ENCODE results near the gene CAPN1. TPM values are rescaled to one million over a fixed set of nuclear protein-coding genes. Genes with fewer than 3 reads are reported as not detected.
"Not testable (repeated sequence)": the region's sequence is repeated elsewhere in the genome, so short reads cannot be mapped to it uniquely, and the experiment has no call there.

Gene CAPN1
- polyA plus RNA-seq, 1 donor from 2014 or later = 102 TPM

DNA sequence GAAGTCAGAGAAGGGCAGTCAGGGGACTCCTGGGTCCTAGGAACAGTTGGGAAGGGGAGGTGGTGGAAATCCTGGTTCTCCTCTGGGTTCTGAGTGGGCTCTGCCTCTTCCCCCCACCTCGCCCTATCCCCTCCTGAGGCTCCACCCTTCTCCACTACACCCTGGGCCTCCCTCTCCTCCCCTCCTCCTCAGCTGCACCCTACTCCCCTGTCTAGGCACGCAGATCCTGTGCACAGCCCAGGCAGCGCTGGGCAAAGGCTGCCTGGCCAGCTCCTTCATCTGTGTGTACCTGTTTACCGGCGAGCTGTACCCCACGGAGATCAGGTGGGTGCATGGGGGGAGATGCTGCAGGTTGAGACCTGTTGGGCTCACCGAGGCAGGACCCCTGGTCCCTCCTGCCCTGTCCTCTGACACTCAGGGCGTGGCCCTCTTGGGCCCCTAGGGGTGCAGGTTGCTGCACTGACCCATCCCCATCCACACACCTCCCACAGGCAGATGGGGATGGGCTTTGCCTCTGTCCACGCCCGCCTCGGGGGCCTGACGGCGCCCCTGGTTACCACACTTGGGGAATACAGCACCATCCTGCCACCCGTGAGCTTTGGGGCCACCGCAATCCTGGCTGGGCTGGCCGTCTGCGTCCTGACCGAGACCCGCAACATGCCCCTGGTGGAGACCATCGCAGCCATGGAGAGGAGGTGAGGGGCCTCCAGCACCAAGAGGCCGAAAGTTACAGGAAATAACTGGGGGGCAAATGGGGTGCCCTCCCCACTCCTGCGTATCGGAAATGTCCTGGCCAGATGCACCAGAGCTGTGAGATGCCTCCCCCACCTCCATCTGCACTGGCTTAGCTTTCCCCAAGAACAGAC is 54.7 kb downstream of the CAPN1 start:
- Histone ChIP-seq H3K4me3 (ENCODE audit: low read length) (no peak overlapping the region), H3K36me3 (ENCODE audit: insufficient read depth, low read length) (no peaks in the 10 kb centered on the region), H3K79me2 (replicated peaks; ENCODE audit: insufficient read depth, low read length) (no peaks in the 10 kb centered on the region), H3K9me3 (ENCODE audit: low read length) (no peaks in the 10 kb centered on the region), H3K4me2 (ENCODE audit: low read length) (no peak overlapping the region), H4K20me1 (ENCODE audit: insufficient read depth) (no peaks in the 10 kb centered on the region), H3K9ac (ENCODE audit: low read length) (no peak overlapping the region), H3K9me2 (ENCODE audit: insufficient read depth, low read length) (no peaks in the 10 kb centered on the region), H2AFZ (ENCODE audit: low read depth, low read length) (no peak overlapping the region), H3F3A (ENCODE audit: insufficient read depth, low read length, poor library complexity, severe bottlenecking) (no peaks in the 10 kb centered on the region), H3K27me3 (ENCODE audit: insufficient read depth, low read depth, low read length) (no peaks in the 10 kb centered on the region), H3K27ac (ENCODE audit: low read length) (no peak overlapping the region)
- TF ChIP-seq EP300 (conservative IDR thresholded peaks at IDR 0.05; ENCODE audit: poor library complexity, severe bottlenecking) = no peak
- TF ChIP-seq MXI1 (conservative IDR thresholded peaks at IDR 0.05; ENCODE audit: poor library complexity, severe bottlenecking) = no peak
- TF ChIP-seq SMC3 (conservative IDR thresholded peaks at IDR 0.05; ENCODE audit: poor library complexity) = no peak
- TF ChIP-seq, protein P1, sequence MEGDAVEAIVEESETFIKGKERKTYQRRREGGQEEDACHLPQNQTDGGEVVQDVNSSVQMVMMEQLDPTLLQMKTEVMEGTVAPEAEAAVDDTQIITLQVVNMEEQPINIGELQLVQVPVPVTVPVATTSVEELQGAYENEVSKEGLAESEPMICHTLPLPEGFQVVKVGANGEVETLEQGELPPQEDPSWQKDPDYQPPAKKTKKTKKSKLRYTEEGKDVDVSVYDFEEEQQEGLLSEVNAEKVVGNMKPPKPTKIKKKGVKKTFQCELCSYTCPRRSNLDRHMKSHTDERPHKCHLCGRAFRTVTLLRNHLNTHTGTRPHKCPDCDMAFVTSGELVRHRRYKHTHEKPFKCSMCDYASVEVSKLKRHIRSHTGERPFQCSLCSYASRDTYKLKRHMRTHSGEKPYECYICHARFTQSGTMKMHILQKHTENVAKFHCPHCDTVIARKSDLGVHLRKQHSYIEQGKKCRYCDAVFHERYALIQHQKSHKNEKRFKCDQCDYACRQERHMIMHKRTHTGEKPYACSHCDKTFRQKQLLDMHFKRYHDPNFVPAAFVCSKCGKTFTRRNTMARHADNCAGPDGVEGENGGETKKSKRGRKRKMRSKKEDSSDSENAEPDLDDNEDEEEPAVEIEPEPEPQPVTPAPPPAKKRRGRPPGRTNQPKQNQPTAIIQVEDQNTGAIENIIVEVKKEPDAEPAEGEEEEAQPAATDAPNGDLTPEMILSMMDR (IDR thresholded peaks at IDR 0.05; ENCODE audit: poor library complexity, severe bottlenecking) = no peak

DNA sequence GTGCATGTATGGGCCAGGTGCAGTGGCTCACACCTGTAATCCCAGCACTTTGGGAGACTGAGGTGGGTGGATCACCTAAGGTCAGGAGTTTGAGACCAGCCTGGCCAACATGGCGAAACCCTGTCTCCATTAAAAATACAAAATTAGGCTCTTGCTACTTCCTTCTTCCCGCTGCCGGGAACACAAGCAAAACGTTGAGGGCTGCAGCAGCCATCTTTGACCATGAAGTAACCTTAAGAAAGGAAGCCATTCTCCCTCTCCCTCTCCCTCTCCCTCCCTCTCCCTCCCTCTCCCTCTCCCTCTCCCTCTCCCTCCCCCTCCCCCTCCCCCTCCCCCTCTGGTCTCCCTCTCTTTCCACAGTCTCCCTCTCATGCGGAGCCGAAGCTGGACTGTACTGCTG is 56.6 kb downstream of the CAPN1 start:
- H3K27me3 ChIP-seq (ENCODE audit: insufficient read depth, low read depth, low read length); H4K20me1 ChIP-seq (ENCODE audit: insufficient read depth); H3F3A ChIP-seq (ENCODE audit: insufficient read depth, low read length, poor library complexity, severe bottlenecking); H3K27ac ChIP-seq (ENCODE audit: low read length); H2AFZ ChIP-seq (ENCODE audit: low read depth, low read length); H3K9me3 ChIP-seq (ENCODE audit: low read length); H3K36me3 ChIP-seq (ENCODE audit: insufficient read depth, low read length); H3K9ac ChIP-seq (ENCODE audit: low read length); H3K9me2 ChIP-seq (ENCODE audit: insufficient read depth, low read length); H3K79me2 ChIP-seq (replicated peaks; ENCODE audit: insufficient read depth, low read length); H3K4me3 ChIP-seq (ENCODE audit: low read length); H3K4me2 ChIP-seq (ENCODE audit: low read length): not testable (repeated sequence)

DNA sequence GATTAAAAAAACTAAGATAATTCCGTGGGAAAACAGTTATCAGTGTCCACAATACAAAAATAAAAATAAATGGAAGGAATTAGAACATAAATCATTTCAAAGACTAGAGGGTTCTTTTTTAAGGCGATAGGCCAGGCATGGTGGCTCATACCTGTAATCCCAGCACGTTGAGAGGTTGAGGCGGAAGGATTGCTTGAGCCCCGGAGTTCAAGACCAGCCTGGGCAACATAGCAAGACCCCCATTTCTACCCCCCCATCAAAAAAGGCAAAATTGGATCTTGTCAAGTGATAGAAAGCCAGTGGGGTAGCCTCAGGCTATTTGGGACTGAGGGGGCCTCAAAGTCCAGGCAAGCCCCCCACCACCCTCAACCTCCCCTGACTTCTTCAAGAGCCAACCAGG is 59.4 kb downstream of the CAPN1 start:
- H3K9me3 ChIP-seq (ENCODE audit: low read length) = no peaks in the 10 kb centered on the region
- H3K4me2 ChIP-seq (ENCODE audit: low read length) = no peak overlapping the region
- H3K9me2 ChIP-seq (ENCODE audit: insufficient read depth, low read length) = no peaks in the 10 kb centered on the region
- H3K9ac ChIP-seq (ENCODE audit: low read length) = no peak overlapping the region
- H3K27ac ChIP-seq (ENCODE audit: low read length) = no peak overlapping the region
- no peaks in the 10 kb centered on the region for H3K79me2 ChIP-seq (replicated peaks; ENCODE audit: insufficient read depth, low read length)
- H3K27me3 ChIP-seq (ENCODE audit: insufficient read depth, low read depth, low read length) = no peaks in the 10 kb centered on the region
- no peak overlapping the region for H2AFZ ChIP-seq (ENCODE audit: low read depth, low read length)
- H3K36me3 ChIP-seq (ENCODE audit: insufficient read depth, low read length) = no peaks in the 10 kb centered on the region
- H3K4me3 ChIP-seq (ENCODE audit: low read length) = no peak overlapping the region
- TF ChIP-seq EZH2 (IDR thresholded peaks at IDR 0.05; ENCODE audit: borderline replicate concordance, insufficient read depth, low read length, poor library complexity, severe bottlenecking) (no peak), MXI1 (conservative IDR thresholded peaks at IDR 0.05; ENCODE audit: poor library complexity, severe bottlenecking) (no peak), EP300 (conservative IDR thresholded peaks at IDR 0.05; ENCODE audit: poor library complexity, severe bottlenecking) (no peak), TAF1 (IDR thresholded peaks at IDR 0.05; ENCODE audit: low read depth) (no peak), SMC3 (conservative IDR thresholded peaks at IDR 0.05; ENCODE audit: poor library complexity) (no peak), RAD21 (conservative IDR thresholded peaks at IDR 0.05) (no peak), POLR2AphosphoS5 (IDR thresholded peaks at IDR 0.05) (no peak)
- TF ChIP-seq, protein P1 (IDR thresholded peaks at IDR 0.05; ENCODE audit: poor library complexity, severe bottlenecking) = no peak
- TF ChIP-seq, protein P2, sequence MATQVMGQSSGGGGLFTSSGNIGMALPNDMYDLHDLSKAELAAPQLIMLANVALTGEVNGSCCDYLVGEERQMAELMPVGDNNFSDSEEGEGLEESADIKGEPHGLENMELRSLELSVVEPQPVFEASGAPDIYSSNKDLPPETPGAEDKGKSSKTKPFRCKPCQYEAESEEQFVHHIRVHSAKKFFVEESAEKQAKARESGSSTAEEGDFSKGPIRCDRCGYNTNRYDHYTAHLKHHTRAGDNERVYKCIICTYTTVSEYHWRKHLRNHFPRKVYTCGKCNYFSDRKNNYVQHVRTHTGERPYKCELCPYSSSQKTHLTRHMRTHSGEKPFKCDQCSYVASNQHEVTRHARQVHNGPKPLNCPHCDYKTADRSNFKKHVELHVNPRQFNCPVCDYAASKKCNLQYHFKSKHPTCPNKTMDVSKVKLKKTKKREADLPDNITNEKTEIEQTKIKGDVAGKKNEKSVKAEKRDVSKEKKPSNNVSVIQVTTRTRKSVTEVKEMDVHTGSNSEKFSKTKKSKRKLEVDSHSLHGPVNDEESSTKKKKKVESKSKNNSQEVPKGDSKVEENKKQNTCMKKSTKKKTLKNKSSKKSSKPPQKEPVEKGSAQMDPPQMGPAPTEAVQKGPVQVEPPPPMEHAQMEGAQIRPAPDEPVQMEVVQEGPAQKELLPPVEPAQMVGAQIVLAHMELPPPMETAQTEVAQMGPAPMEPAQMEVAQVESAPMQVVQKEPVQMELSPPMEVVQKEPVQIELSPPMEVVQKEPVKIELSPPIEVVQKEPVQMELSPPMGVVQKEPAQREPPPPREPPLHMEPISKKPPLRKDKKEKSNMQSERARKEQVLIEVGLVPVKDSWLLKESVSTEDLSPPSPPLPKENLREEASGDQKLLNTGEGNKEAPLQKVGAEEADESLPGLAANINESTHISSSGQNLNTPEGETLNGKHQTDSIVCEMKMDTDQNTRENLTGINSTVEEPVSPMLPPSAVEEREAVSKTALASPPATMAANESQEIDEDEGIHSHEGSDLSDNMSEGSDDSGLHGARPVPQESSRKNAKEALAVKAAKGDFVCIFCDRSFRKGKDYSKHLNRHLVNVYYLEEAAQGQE (IDR thresholded peaks at IDR 0.05; ENCODE audit: borderline replicate concordance) = no peak
- no peaks in the 10 kb centered on the region for H4K20me1 ChIP-seq (ENCODE audit: insufficient read depth)
- H3F3A ChIP-seq (ENCODE audit: insufficient read depth, low read length, poor library complexity, severe bottlenecking) = no peaks in the 10 kb centered on the region
